HUDEP-2 (cell line): ENCODE data around the gene IYD.
"Not testable (repeated sequence)": the region's sequence is repeated elsewhere in the genome, so short reads cannot be mapped to it uniquely, and the experiment has no call there.

Source experiments
- DNase-seq, 76 experiments: peaks; one replicate each; lab custom pipeline; 2025; ENCODE audit not compliant: unreplicated experiment in 76 of 76; lab: John Stamatoyannopoulos, UW

IYD gene

GRCh38 chr6:150349546-150349945, 19.3 kb upstream of the IYD start:
- no peak for DNase-seq

- no peak for DNase-seq
These were observed 16.2 kb upstream of the IYD start for GRCh38 chr6:150352321-150353296.

GRCh38 chr6:150353445-150353844, 15.4 kb upstream of the IYD start:
- DNase-seq: no peak

GRCh38 chr6:150354754-150355571, 13.8 kb upstream of the IYD start:
- DNase-seq: no peak

- DNase-seq: no peak
These were observed 12.9 kb upstream of the IYD start for GRCh38 chr6:150355932-150356331.

GRCh38 chr6:150361876-150362275, 6.9 kb upstream of the IYD start:
- no peak for DNase-seq

- DNase-seq: peak in 27 of 76 experiments; percentile 1 to 57 (median 17)
These were observed 5.1 kb upstream of the IYD start for GRCh38 chr6:150363733-150364132.

- DNase-seq: no peak
These were observed 2.6 kb upstream of the IYD start for GRCh38 chr6:150366118-150366778.

- DNase-seq: no peak
These were observed 596 bp downstream of the IYD start for GRCh38 chr6:150369408-150369807.

- no peak for DNase-seq
These were observed 1.3 kb downstream of the IYD start for GRCh38 chr6:150370112-150370511.

- no peak for DNase-seq
These were observed 2.5 kb downstream of the IYD start for GRCh38 chr6:150371356-150371755.

GRCh38 chr6:150372051-150372450, 3.2 kb downstream of the IYD start:
- no peak for DNase-seq

GRCh38 chr6:150373260-150373701, 4.5 kb downstream of the IYD start:
- no peak for DNase-seq

- not testable (repeated sequence) for DNase-seq
These were observed 5.5 kb downstream of the IYD start for GRCh38 chr6:150374346-150374745.

- DNase-seq: no peak
These were observed 8.5 kb downstream of the IYD start for GRCh38 chr6:150377211-150377781.

GRCh38 chr6:150380256-150380655, 11.4 kb downstream of the IYD start:
- DNase-seq: no peak

- DNase-seq: no peak
These were observed 13.4 kb downstream of the IYD start for GRCh38 chr6:150382171-150382570.

GRCh38 chr6:150391414-150391813, 22.6 kb downstream of the IYD start:
- no peak for DNase-seq

- no peak for DNase-seq
These were observed 23.1 kb downstream of the IYD start for GRCh38 chr6:150391890-150392289.

- DNase-seq: no peak
These were observed 23.8 kb downstream of the IYD start for GRCh38 chr6:150392452-150393220.
